Activated CD8-positive, alpha-beta T cell treated with anti-CD3 and anti-CD28 coated beads for 36 hours (primary cell): ENCODE results near the gene HACL1. TPM values are rescaled to one million over a fixed set of nuclear protein-coding genes. Genes with fewer than 3 reads are reported as not detected.

Experiments used
- ATAC-seq: fragments of 200-7000 bp; cut with Tn5 transposase; one replicate; pipeline ENCODE4 v1.10.0; 2021; ENCODE audit warnings: mild to moderate bottlenecking, moderate library complexity
- CTCF ChIA-PET: fragments of 350-600 bp; sonication (Branson Sonifier 250); formaldehyde crosslinking; loops from one replicate; lab custom pipeline; 2021; ENCODE audit warnings: antibody characterized with exemption; lab: Charles Lee
- POLR2A ChIA-PET: fragments of 350-600 bp; sonication (Branson Sonifier 250); formaldehyde crosslinking; loops from one replicate; lab custom pipeline; 2021; ENCODE audit warnings: antibody characterized with exemption; lab: Charles Lee
- DNase-seq: peaks from one replicate; pipeline ENCODE4 v3.0.0-alpha.2; 2020
- H3K27ac Mint-ChIP-seq: one replicate; pipeline ENCODE4 v1.8.0; 2021; ENCODE audit warnings: mild to moderate bottlenecking, mixed read lengths
- H3K27me3 Mint-ChIP-seq: one replicate; pipeline ENCODE4 v1.8.0; 2021; ENCODE audit warnings: mixed read lengths
- H3K36me3 Mint-ChIP-seq: one replicate; pipeline ENCODE4 v1.8.0; 2021; ENCODE audit warnings: low read depth, mixed read lengths
- H3K4me1 Mint-ChIP-seq: one replicate; pipeline ENCODE4 v1.8.0; 2021; ENCODE audit warnings: low read depth, mixed read lengths
- H3K4me3 Mint-ChIP-seq: one replicate; pipeline ENCODE4 v1.8.0; 2021; ENCODE audit warnings: mild to moderate bottlenecking, moderate library complexity, mixed read lengths
- H3K9me3 Mint-ChIP-seq: one replicate; pipeline ENCODE4 v1.8.0; 2021; ENCODE audit warnings: mixed read lengths
- intact Hi-C: fragments of 100-400 bp; cut with micrococcal nuclease; formaldehyde crosslinking; loops from one replicate; pipeline ENCODE4 v1.10.0; 2022
- total RNA-seq, 2 experiments: library from RNA; stranded (reverse); gene quantifications; one replicate each; pipeline ENCODE4 v1.2.3, GENCODE V29; 2021
- TF ChIP-seq, protein P1 (sequence below): fragments of 200-600 bp; IDR thresholded peaks from one replicate; pipeline ENCODE4 v1.8.0; 2022; ENCODE audit warnings: antibody characterized with exemption, mild to moderate bottlenecking

Gene HACL1
- total RNA-seq, 2 experiments from 2014 or later = 23.6 to 32.0 TPM

DNA sequence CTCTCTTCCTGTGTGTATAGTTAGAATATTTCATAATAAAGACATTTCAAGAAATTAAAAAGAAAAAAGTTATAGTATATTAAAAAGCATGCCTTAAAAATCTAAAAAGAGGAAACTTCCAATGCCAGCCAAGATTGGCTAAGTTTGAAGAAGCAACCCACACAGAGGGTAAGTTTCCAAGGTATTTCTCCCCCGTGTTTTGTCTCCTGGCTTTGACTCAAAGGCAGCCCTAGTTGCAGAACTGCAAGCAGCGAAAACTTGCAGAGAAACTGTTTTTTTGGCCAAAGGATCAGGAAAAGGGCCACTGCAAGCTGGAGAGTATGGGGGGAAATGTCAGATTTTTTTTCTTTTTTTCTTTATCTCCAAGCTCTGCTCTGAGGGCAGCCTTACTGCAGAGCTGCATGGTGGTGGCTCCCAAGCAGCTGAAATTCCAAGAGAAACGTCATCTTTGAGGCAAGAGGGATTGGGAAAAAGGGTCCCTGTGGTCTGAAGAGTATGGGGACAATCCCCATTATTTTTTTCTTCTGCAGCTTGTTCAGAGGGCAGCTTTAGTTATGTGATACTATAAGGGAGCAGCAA, 23.0 kb downstream of the HACL1 start:
- DNase-seq = no peak
- Mint-ChIP-seq H3K9me3 (no peaks in the 10 kb centered on the region), H3K4me3 (no peak overlapping the region), H3K27ac (no peak overlapping the region), H3K4me1 (no peaks in the 10 kb centered on the region), H3K27me3 (no peaks in the 10 kb centered on the region), H3K36me3 (peaks cover 13% of the 10 kb centered on the region)
- intact Hi-C loops = no loop called here
- ChIA-PET POLR2A (no interaction called here), CTCF (no interaction called here)
- TF ChIP-seq, protein P1, sequence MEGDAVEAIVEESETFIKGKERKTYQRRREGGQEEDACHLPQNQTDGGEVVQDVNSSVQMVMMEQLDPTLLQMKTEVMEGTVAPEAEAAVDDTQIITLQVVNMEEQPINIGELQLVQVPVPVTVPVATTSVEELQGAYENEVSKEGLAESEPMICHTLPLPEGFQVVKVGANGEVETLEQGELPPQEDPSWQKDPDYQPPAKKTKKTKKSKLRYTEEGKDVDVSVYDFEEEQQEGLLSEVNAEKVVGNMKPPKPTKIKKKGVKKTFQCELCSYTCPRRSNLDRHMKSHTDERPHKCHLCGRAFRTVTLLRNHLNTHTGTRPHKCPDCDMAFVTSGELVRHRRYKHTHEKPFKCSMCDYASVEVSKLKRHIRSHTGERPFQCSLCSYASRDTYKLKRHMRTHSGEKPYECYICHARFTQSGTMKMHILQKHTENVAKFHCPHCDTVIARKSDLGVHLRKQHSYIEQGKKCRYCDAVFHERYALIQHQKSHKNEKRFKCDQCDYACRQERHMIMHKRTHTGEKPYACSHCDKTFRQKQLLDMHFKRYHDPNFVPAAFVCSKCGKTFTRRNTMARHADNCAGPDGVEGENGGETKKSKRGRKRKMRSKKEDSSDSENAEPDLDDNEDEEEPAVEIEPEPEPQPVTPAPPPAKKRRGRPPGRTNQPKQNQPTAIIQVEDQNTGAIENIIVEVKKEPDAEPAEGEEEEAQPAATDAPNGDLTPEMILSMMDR = no peak
- no peak for ATAC-seq

DNA sequence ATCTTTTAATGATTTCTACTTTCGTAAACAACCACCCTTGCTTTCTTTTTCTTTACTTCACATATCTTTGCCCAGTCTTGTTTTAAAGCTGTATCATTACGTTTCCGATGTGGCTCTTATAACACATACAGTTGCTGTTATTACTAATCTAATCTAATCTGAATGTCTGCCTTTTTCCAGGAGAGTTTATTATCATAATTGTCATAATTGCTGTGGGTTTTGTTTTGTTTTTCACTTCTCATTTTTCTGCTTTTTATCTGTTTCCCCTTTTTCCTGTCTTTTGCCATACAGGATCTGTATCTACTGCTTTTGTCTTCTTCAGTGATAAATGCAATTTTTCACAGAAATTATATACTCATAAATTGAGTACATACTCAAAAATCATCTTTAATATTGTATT, 24.9 kb downstream of the HACL1 start:
- H3K36me3 Mint-ChIP-seq = peaks cover 11% of the 10 kb centered on the region
- ChIA-PET CTCF (no interaction called here), POLR2A (no interaction called here)
- no peak overlapping the region for H3K27ac Mint-ChIP-seq
- DNase-seq = no peak
- no peaks in the 10 kb centered on the region for H3K4me1 Mint-ChIP-seq
- intact Hi-C loops = no loop called here
- H3K4me3 Mint-ChIP-seq = no peak overlapping the region
- no peaks in the 10 kb centered on the region for H3K9me3 Mint-ChIP-seq
- TF ChIP-seq, protein P1 = no peak
- H3K27me3 Mint-ChIP-seq = no peaks in the 10 kb centered on the region
- no peak for ATAC-seq

DNA sequence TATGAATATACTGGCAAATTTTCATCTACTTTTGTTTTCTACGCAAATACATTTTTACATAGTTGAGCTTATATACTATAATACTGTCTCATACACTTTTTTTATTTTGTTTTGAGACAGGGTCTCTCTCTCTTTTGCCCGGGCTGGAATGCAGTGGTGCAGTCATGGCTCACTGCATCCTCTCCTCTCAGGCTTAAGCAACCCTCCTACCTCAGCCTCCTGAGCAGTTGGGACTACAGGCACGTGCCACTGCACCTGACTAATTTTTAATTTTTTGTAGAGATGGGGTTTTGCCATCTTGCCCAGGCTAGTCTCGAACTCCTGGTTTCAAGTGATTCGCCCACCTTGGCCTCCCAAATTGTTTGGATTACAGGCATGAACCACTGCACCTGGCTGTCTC, 25.9 kb downstream of the HACL1 start:
- intact Hi-C loops = no loop called here
- H3K36me3 Mint-ChIP-seq = peaks cover 13% of the 10 kb centered on the region
- no peaks in the 10 kb centered on the region for H3K27me3 Mint-ChIP-seq
- POLR2A ChIA-PET = no interaction called here
- ATAC-seq (no peak), DNase-seq (no peak)
- no peak overlapping the region for H3K27ac Mint-ChIP-seq
- H3K4me3 Mint-ChIP-seq = no peak overlapping the region
- CTCF ChIA-PET = interaction anchor here (1.0 kb wide), 1 partner anchor 115 kb away, joined by 3 read pairs; no protein-coding TSS in a partner anchor
- no peaks in the 10 kb centered on the region for H3K9me3 Mint-ChIP-seq
- H3K4me1 Mint-ChIP-seq = no peaks in the 10 kb centered on the region
- TF ChIP-seq, protein P1 = no peak

DNA sequence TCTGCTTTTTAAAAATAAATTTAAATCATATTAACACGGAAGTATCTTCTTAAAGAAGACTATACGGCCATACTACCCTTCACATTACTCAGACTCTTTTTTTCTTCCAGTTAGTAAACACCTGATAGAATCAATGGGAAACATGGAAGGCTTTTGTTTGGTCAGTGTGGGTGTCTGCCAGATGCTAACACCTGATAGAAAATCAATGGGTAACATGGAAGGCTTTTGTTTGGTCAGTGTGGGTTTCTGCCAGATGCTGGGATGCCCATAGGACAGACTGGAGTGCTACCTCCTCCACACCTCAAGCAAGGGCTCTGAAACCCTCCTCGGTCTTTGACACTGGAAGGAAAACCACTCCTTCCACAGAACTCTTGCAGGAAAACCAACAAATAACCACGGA, 29.2 kb downstream of the HACL1 start:
- Mint-ChIP-seq H3K4me1 (peaks cover 4% of the 10 kb centered on the region), H3K27ac (no peak overlapping the region), H3K9me3 (no peaks in the 10 kb centered on the region), H3K27me3 (no peaks in the 10 kb centered on the region), H3K4me3 (no peak overlapping the region), H3K36me3 (peaks cover 19% of the 10 kb centered on the region)
- TF ChIP-seq, protein P1 = no peak
- ChIA-PET CTCF (no interaction called here), POLR2A (no interaction called here)
- intact Hi-C loops = no loop called here
- DNase-seq (no peak), ATAC-seq (no peak)

DNA sequence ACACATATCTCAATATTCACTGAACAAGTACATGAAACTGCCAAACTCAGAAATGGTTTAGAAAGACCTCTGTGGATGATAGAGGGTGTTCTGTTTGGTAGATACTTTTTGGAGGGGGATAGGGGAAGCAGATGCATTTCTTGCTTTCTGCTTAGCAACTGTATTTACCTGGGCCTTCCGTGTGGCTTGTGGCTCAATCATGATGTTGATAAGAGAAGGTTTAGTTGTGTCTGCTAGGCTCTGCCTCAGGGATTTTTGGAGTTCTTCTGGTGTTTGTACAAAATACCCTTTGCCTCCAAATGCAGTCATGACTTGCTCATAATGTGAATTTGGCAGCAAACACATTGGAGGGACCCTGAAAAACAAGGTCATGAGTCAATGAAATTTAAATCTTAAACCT, 38.2 kb downstream of the HACL1 start:
- ATAC-seq (no peak), DNase-seq (no peak)
- H3K36me3 Mint-ChIP-seq = peaks cover 15% of the 10 kb centered on the region
- peaks cover 4% of the 10 kb centered on the region for H3K4me1 Mint-ChIP-seq
- no peaks in the 10 kb centered on the region for H3K9me3 Mint-ChIP-seq
- no peak overlapping the region for H3K27ac Mint-ChIP-seq
- intact Hi-C loops = no loop called here
- no peaks in the 10 kb centered on the region for H3K27me3 Mint-ChIP-seq
- POLR2A ChIA-PET = no interaction called here
- CTCF ChIA-PET = interaction anchor here (1.0 kb wide), 1 partner anchor 295 kb away, joined by 3 read pairs; no protein-coding TSS in a partner anchor
- TF ChIP-seq, protein P1 = no peak
- no peak overlapping the region for H3K4me3 Mint-ChIP-seq
